A673 (cell line): ENCODE results near the gene ZFAND2B. TPM values are rescaled to one million over a fixed set of nuclear protein-coding genes. Genes with fewer than 3 reads are reported as not detected.

Experiments
- BruUV-seq: library from RNA; stranded (reverse); fragments of 400-500 nt; replicated peaks from 2 replicates; lab custom pipeline; 2021; lab: Mats Ljungman, UMichigan
- CTCF ChIA-PET: fragments of 300-600 bp; sonication (Branson Sonifier 250); formaldehyde crosslinking; loops from one replicate; lab custom pipeline; 2022; ENCODE audit warnings: antibody characterized with exemption; lab: Charles Lee
- POLR2A ChIA-PET: fragments of 300-600 bp; sonication (Branson Sonifier 250); formaldehyde crosslinking; loops from one replicate; lab custom pipeline; 2022; ENCODE audit warnings: antibody characterized with exemption; ENCODE audit not compliant: low non-redundant PET; lab: Charles Lee
- DNase-seq: peaks from one replicate; pipeline ENCODE4 v3.0.0-alpha.2; 2015; ENCODE audit warnings: low spot score
- H3K27ac ChIP-seq: fragments of 200-600 bp; sonication (generic); 2 replicates; pipeline ENCODE4 v1.5.1; 2016; ENCODE audit warnings: mixed run types, low read depth, mild to moderate bottlenecking, mixed read lengths, antibody characterized with exemption, low read length; ENCODE audit not compliant: poor library complexity, severe bottlenecking
- H3K27me3 ChIP-seq: fragments of 200-600 bp; sonication (generic); replicated peaks from 2 replicates; pipeline ENCODE4 v1.6.1; 2017; ENCODE audit warnings: mixed run types, low read depth, mild to moderate bottlenecking, mixed read lengths, antibody characterized with exemption, low read length; ENCODE audit not compliant: insufficient read depth, poor library complexity
- H3K36me3 ChIP-seq: fragments of 200-600 bp; sonication (generic); 2 replicates; pipeline ENCODE4 v1.6.1; 2016; ENCODE audit warnings: mixed run types, mild to moderate bottlenecking, mixed read lengths, antibody characterized with exemption, low read length; ENCODE audit not compliant: insufficient read depth, poor library complexity, severe bottlenecking
- H3K4me1 ChIP-seq: fragments of 200-600 bp; sonication (generic); 2 replicates; pipeline ENCODE4 v1.6.1; 2017; ENCODE audit warnings: mixed run types, mild to moderate bottlenecking, mixed read lengths, antibody characterized with exemption, low read length; ENCODE audit not compliant: insufficient read depth, poor library complexity, severe bottlenecking
- H3K4me3 ChIP-seq: fragments of 200-600 bp; sonication (generic); 2 replicates; pipeline ENCODE4 v1.5.1; 2016; ENCODE audit warnings: low read depth, mixed run types, mild to moderate bottlenecking, mixed read lengths, low read length; ENCODE audit not compliant: poor library complexity, severe bottlenecking
- H3K9me3 ChIP-seq: fragments of 200-600 bp; sonication (generic); 2 replicates; pipeline ENCODE4 v1.6.1; 2016; ENCODE audit warnings: mixed run types, low read depth, mild to moderate bottlenecking, mixed read lengths, antibody characterized with exemption, low read length; ENCODE audit not compliant: poor library complexity, severe bottlenecking
- EZH2 ChIP-seq: fragments of 200-600 bp; sonication (generic); IDR thresholded peaks from 2 replicates; pipeline ENCODE4 v1.6.1; 2017; ENCODE audit warnings: borderline replicate concordance, low read depth, mild to moderate bottlenecking, mixed read lengths, antibody characterized with exemption, low read length; ENCODE audit not compliant: poor library complexity, severe bottlenecking
- intact Hi-C: fragments of 100-400 bp; cut with micrococcal nuclease; formaldehyde crosslinking; loops from one replicate; pipeline ENCODE4 v1.10.0; 2022; ENCODE audit not compliant: unreplicated experiment
- total RNA-seq: library from RNA; stranded (reverse); gene quantifications from 2 replicates; pipeline ENCODE4 v1.2.3, GENCODE V29; 2021
- TF ChIP-seq, protein P1 (sequence below): fragments of 300-800, 200-600 bp; sonication (generic); conservative IDR thresholded peaks from 2 replicates; pipeline ENCODE4 v1.5.1; 2017; ENCODE audit warnings: low read depth, mild to moderate bottlenecking, antibody characterized with exemption, low read length, moderate library complexity, mixed read lengths

The ZFAND2B gene
- total RNA-seq, 1 experiment from 2014 or later, result 20.0 TPM

DNA sequence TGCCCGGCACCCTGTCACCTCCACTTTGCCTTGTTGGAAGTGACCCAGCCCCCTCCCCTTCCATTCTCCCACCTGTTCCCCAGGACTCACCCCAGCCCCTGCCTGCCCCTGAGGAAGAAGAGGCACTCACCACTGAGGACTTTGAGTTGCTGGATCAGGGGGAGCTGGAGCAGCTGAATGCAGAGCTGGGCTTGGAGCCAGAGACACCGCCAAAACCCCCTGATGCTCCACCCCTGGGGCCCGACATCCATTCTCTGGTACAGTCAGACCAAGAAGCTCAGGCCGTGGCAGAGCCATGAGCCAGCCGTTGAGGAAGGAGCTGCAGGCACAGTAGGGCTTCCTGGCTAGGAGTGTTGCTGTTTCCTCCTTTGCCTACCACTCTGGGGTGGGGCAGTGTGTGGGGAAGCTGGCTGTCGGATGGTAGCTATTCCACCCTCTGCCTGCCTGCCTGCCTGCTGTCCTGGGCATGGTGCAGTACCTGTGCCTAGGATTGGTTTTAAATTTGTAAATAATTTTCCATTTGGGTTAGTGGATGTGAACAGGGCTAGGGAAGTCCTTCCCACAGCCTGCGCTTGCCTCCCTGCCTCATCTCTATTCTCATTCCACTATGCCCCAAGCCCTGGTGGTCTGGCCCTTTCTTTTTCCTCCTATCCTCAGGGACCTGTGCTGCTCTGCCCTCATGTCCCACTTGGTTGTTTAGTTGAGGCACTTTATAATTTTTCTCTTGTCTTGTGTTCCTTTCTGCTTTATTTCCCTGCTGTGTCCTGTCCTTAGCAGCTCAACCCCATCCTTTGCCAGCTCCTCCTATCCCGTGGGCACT lies 24.0 kb upstream of the ZFAND2B start:
- no peak overlapping the region for H3K27ac ChIP-seq
- no TSS peak for BruUV-seq
- H3K4me3 ChIP-seq, result no peak overlapping the region
- no peak for DNase-seq
- CTCF ChIA-PET, result no interaction called here
- no peaks in the 10 kb centered on the region for H3K27me3 ChIP-seq
- intact Hi-C loops, result no loop called here
- peaks cover 40% of the 10 kb centered on the region for H3K36me3 ChIP-seq
- POLR2A ChIA-PET, result interaction anchor here (0.6 to 0.7 kb wide), 2 partner anchors 108 to 572 kb away, joined by 6 to 12 read pairs; no protein-coding TSS in a partner anchor
- H3K4me1 ChIP-seq, result peaks cover 5% of the 10 kb centered on the region
- no peak for TF ChIP-seq EZH2
- TF ChIP-seq, protein P1, sequence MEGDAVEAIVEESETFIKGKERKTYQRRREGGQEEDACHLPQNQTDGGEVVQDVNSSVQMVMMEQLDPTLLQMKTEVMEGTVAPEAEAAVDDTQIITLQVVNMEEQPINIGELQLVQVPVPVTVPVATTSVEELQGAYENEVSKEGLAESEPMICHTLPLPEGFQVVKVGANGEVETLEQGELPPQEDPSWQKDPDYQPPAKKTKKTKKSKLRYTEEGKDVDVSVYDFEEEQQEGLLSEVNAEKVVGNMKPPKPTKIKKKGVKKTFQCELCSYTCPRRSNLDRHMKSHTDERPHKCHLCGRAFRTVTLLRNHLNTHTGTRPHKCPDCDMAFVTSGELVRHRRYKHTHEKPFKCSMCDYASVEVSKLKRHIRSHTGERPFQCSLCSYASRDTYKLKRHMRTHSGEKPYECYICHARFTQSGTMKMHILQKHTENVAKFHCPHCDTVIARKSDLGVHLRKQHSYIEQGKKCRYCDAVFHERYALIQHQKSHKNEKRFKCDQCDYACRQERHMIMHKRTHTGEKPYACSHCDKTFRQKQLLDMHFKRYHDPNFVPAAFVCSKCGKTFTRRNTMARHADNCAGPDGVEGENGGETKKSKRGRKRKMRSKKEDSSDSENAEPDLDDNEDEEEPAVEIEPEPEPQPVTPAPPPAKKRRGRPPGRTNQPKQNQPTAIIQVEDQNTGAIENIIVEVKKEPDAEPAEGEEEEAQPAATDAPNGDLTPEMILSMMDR, result no peak
- no peaks in the 10 kb centered on the region for H3K9me3 ChIP-seq

DNA sequence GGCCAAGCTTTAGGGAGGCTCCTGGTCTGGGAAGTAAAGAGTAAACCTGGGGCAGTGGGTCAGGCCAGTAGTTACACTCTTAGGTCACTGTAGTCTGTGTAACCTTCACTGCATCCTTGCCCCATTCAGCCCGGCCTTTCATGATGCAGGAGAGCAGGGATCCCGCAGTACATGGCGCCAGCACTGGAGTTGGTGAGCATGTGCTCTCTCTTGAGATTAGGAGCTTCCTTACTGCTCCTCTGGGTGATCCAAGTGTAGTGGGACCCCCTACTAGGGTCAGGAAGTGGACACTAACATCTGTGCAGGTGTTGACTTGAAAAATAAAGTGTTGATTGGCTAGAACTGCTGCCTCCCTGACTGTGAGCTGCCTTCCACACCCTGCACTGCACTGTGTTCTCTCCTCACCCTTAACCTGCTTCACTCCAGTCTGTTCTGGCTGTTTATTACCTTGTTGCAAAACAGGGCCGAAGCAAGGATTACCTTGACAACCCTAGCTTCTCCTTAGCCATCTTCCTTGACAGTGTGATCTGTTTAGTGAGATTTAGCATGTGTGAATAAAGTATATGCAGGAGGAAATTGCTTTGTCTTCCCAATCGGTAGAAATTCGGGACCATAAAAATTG lies 23.3 kb upstream of the ZFAND2B start:
- no peaks in the 10 kb centered on the region for H3K27me3 ChIP-seq
- ChIA-PET CTCF (no interaction called here), POLR2A (no interaction called here)
- peaks cover 40% of the 10 kb centered on the region for H3K36me3 ChIP-seq
- no peak overlapping the region for H3K4me3 ChIP-seq
- no peaks in the 10 kb centered on the region for H3K9me3 ChIP-seq
- H3K4me1 ChIP-seq, result peaks cover 5% of the 10 kb centered on the region
- TF ChIP-seq, protein P1, result no peak
- TF ChIP-seq EZH2, result no peak
- no peak for DNase-seq
- intact Hi-C loops, result no loop called here
- no peak overlapping the region for H3K27ac ChIP-seq
- BruUV-seq, result no TSS peak

DNA sequence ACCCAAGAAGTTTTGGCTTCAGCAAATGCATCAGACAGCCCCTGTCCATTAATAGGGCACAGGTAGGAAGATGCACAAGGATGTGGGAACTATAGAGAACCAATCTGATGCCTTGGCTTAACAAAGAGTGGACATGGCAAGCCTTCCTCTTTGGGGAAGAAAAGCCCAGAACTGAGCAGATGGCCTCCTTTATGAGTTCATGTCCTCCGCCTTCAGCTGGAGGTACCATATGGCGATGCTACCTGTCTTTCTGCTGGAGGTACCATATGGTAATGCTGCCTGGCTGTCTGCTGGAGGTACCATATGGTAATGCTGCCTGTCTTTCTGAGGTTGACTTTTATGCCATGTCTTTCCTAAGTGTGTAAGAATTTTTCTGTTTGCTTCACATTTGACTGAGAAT lies 22.5 kb upstream of the ZFAND2B start:
- Histone ChIP-seq H3K27ac (no peak overlapping the region), H3K27me3 (no peaks in the 10 kb centered on the region), H3K4me3 (no peak overlapping the region), H3K9me3 (no peaks in the 10 kb centered on the region), H3K4me1 (peaks cover under 1% of the 10 kb centered on the region), H3K36me3 (peaks cover 40% of the 10 kb centered on the region)
- TF ChIP-seq EZH2, result no peak
- TF ChIP-seq, protein P1, result no peak
- no peak for DNase-seq
- intact Hi-C loops, result no loop called here
- ChIA-PET POLR2A (no interaction called here), CTCF (no interaction called here)
- no TSS peak for BruUV-seq
